ENCODE data around the gene CASP12. TPM values are rescaled to one million over a fixed set of nuclear protein-coding genes. Genes with fewer than 3 reads are reported as not detected.

Gene CASP12
- total and polyA plus RNA-seq, 9 of the 15 experiments (the other 6 are each of a cell fraction or from before 2014, with no cell fraction given), result not detected

GRCh38 chr11:104876324-104876723, 21.9 kb downstream of the CASP12 start (continued):
- no peak for TF ChIP-seq CHD7 (IDR thresholded peaks at IDR 0.05; ENCODE audit: low read depth, low read length)
- TF ChIP-seq CREBBP (IDR thresholded peaks at IDR 0.05; ENCODE audit: low read depth, low read length), result no peak
- TF ChIP-seq BDP1 (IDR thresholded peaks at IDR 0.05; ENCODE audit: insufficient read depth, insufficient read length), result no peak
- TF ChIP-seq, protein P1, sequence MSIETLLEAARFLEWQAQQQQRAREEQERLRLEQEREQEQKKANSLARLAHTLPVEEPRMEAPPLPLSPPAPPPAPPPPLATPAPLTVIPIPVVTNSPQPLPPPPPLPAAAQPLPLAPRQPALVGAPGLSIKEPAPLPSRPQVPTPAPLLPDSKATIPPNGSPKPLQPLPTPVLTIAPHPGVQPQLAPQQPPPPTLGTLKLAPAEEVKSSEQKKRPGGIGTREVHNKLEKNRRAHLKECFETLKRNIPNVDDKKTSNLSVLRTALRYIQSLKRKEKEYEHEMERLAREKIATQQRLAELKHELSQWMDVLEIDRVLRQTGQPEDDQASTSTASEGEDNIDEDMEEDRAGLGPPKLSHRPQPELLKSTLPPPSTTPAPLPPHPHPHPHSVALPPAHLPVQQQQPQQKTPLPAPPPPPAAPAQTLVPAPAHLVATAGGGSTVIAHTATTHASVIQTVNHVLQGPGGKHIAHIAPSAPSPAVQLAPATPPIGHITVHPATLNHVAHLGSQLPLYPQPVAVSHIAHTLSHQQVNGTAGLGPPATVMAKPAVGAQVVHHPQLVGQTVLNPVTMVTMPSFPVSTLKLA (conservative IDR thresholded peaks at IDR 0.05), result no peak
- no peak for TF ChIP-seq SIRT6 (IDR thresholded peaks at IDR 0.05; ENCODE audit: low read depth, low read length)
- TF ChIP-seq ZNF280B (CRISPR knock-in tag; IDR thresholded peaks at IDR 0.05), result no peak
- no peak for TF ChIP-seq ARNT (IDR thresholded peaks at IDR 0.05)
- no peak for TF ChIP-seq ZNF224 (CRISPR knock-in tag; IDR thresholded peaks at IDR 0.05)
- no peak for TF ChIP-seq MTA3 (IDR thresholded peaks at IDR 0.05; ENCODE audit: borderline replicate concordance)
